HG03095 (cell line): ENCODE measurements around the gene CNGA2.

Experiments
- ATAC-seq: cut with Tn5 transposase; IDR thresholded peaks from one replicate; pipeline ENCODE4 v1.9.1; 2021; ENCODE audit warnings: moderate library complexity; ENCODE audit not compliant: unreplicated experiment

The CNGA2 gene

DNA sequence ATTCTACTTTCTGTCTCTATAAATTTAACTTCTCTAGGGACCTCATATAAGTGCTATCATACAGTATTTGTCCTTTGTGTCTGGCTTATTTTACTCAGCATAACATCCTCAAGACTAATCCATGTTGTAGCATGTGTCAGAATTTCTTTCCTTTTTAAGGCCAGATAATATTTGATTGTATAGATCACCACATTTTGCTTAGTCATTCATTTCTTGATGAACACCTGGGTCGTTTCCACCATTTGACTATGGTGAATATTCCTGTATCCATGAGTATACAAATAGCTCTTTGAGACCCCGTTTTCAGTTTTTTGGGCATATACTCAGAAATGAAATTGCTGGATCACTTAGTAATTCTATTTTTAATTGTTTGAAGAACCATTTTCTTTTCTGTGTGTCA is 12.0 kb downstream of the CNGA2 start:
- ATAC-seq, result no peak

DNA sequence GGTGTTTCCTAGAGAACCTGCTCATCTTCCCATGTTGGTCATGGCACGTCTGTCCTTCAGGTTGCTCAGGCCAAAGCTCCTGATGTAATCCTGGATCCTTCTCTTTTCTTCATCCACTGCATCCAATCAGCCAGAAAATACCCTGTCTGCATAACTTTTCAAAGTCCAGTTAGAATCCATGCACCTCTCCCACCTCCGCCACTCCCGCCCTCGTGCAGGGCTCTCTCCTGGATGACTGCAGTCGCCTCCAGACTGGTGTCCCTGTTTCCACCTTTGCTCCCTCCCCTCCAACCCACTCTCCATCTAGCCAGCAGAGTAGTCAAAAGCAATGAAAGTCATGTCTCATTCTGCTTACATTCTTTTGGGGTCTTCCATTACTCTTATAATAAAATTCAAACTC is 16.0 kb downstream of the CNGA2 start:
- ATAC-seq, result no peak

DNA sequence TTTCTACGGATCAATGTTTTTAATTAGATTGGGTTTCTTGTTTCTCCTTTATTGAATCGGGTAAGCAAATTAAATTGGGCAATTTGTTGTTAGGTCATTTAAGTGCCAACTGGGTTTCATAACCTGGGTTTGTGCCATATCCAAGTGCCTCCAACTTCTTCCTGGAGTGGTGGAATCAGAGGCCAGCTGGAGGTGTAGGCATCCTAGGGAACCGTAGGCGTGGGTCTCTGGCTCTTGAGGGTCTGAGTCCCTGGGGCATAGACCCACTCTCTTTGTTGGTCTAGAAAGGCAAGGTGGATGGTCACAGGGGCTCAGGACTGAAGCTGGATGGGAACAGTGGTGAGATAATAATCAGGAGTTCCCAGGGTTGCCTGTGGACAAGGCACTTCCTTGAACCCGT is 18.3 kb downstream of the CNGA2 start:
- ATAC-seq, result no peak

DNA sequence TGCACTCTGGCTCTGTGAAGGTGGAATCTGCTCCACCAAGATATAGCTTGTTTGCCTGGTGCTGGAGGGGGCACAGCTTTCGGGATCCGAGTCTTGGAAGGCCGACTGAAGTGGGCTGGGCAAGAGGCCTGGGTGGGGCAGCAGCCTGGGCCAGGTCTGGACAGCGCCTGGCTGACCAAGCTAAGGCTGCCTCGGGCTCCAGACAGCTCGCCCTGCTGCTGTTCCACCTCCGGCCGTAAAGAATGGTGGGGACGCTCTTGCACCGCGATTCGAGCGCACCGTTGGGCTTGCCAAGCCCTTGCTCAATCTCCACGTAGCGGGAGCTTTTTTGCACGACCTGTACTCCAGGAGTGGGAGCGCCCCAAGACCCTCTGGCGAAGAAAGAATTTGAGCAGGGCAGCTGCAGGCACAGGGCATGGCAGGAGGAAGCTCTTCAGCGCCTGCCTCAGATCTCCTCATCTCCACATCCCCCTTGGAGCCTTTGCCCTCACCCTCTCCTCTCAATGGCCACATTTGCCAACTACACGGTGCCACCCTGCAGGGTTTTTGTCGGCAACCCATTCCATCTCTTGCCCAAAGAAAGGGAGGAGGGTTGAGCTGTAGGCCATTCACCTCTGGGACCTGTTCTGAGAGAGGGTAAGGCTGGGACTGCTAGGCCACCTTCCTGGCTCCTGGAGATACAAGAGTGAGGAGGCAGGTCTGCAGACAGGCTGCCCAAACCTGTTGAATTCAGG is 18.9 kb downstream of the CNGA2 start:
- ATAC-seq, result no peak

DNA sequence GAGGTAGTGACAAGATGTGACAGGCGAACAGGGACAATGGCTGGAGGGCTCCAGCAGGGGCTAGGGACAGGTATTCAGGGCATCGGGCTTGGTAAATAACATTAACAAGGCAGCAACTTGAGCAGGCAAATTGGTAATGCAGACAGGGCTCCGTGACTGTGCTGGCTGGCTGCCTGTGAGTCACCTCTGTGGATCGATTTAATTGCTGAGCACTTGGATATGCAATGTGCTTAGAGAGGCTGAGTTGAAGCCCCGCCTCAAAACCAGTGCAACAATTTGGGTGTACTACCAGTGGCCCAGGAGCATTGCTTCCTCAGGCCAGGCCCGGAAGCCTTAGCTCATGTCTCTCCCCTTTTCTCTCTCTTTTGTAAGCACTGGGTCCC is 19.5 kb downstream of the CNGA2 start:
- ATAC-seq, result no peak

DNA sequence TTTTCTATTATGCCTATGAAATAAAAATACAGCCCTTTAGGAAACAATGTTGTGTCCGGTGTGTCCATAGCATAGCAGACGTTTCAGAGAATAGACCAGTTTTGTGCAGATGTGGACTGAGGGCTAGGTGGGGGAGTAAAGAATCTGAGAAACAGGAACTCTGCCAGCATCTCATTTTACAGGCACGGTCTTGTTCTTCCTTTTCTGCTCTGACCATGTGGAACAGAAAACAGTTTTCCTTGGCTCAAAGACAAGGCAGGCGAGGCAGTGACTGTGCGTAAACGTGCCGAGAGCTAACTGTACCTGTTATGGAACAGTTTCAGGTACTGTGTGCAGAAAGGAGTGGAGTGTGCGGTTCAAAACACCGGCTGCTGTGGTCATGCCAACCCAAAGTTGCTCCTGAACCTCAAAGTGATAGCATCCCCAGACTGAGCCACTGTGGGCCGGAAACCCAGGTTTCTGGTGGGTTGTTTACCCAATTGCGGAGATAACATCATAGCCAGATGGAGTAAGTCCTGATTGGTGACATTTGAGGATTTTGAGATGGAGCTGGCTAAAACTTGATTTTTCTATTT is 20.2 kb downstream of the CNGA2 start:
- ATAC-seq, result no peak

DNA sequence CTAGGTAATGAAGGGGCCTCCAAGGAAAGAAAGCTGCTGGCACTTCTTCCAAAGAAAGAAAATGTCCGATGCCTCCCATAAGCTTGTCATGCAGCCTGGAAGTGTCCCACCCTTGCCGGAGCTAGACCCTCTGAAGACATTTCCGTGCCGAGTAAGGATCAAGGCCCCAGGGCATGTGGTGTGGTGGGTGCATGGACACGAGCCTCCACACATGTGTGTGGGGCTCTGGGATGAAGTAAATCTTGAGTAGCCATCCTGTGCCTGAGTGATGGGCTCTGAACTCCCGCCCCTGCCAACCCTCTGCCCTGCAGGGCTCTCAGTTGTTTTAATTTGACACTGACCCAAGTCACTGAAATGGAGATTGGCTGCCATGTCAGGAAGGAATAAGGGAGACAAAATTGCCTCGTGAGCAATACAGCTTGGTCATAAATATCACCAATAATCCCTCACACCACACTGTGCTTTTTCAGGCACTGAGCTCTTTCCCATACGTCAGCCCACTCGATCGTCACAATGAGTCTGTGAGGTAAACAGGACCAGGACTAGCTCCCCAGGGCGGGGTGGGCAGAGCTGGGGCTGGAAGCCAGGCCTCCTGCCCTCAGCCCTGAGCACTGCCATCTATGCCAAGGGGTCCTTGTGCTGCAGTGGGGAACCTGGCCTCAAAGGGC is 24.6 kb downstream of the CNGA2 start:
- ATAC-seq, result no peak

DNA sequence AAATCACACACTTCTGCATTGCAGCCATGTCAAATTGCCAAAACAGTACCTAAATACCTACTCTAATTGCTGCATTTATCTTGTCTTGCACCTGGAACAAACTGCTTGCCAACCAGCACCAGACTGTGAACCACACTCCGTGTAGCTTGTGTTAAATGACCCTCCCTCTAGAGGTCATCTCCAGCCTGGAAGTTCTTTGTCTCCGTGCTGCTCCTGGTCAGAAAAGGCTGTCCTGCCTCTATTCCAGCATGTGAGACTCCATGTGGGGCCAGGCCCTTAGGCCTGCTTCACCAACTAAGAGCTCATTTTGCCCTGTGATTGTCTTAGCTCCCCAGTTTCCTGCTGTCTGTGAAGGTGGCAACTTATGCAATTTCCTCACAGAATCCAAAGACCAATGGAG is 28.3 kb downstream of the CNGA2 start:
- ATAC-seq, result no peak

DNA sequence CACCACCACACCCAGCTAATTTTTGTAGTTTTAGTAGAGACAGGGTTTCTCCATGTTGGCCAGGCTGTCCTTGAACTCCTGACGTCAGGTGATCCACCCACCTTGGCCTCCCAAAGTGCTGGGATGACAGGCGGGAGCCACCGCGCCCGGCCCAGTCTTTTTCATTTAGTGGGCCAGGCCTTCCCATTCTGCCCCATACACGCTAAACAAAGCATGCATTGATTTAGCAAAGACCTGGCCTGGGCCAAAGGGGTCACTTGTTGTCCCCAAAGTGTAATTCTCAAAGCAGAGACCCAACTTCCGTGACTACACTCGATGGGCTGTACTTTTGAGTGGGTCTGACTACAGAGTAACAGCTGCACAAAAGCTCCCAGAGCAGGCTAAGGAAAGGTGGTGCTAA is 29.2 kb downstream of the CNGA2 start:
- ATAC-seq, result no peak

DNA sequence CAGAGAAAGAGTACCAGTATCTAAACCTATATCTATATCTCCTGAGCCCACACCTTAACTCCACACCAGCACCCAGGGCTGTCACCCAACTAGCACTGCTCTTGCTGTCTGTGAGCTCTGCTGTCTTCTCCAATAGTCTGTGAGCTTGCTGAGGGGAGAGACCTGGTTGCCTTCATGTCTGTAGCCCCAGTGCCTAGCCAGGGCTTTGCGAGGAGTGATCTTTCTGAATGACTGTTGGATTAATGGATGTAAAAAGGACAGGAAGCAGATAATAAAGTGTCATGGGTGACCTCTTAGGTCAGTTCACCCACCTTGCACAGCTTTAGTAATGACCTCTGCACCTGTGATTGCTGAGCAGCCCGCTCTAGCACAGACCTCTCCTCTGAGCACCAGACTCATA is 30.5 kb downstream of the CNGA2 start:
- no peak for ATAC-seq

DNA sequence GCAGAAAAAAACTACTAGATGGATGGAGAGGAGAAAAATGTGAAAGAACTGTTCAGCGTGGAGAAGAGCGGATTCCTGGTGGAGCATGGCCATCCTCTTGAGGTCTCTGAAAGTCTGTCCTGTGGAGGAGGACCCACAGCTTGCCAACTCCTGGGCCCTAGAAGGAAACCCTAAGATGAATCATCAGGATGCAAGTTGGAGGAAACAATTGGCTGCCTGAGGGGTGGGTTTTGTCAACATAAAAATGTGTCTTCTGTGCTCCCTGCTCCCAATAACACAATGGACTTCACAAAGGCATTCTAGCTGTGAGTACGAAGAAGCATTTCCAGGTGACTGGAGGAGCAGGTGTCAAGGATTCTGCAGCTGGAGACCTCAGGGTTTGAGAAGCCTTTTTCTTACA is 37.2 kb downstream of the CNGA2 start:
- ATAC-seq, result no peak

DNA sequence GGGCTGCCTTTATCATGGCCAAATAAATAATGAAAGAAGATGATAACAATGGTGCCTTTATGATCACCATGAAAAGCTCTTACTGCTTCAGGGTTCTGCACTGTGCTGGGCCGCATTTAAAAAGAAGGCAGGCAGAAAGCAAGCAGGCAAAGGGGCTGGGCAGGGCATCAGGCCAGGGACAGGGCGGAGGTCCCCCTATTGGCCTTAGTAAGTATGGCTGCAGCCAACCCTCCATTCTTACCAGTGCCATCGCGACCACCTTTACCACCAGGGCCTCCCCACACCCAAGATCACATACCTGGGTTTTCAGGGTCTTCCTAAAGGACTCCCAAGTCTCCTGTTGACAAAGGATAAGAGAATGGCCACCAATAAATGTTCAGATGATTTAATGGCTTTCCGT is 38.9 kb downstream of the CNGA2 start:
- ATAC-seq, result no peak

DNA sequence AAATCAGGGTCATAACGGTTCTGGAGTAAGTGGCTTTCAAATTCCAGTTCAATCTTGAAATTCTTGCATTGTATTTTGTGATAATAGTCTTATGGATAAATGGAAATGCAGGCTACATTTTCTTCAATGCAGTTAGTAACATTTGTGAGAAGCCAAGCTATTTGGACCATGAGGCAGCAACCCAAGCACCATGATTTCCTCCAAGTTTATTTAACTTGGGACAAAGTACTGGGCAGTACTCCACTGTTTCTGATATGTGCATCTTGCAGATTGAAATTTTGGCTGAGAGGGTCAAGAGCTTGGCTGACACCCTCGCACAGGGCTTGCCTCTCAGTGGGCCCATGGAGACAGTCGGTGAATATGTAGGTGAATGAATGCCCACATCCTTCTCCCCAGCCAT is 39.9 kb downstream of the CNGA2 start:
- ATAC-seq, result no peak

DNA sequence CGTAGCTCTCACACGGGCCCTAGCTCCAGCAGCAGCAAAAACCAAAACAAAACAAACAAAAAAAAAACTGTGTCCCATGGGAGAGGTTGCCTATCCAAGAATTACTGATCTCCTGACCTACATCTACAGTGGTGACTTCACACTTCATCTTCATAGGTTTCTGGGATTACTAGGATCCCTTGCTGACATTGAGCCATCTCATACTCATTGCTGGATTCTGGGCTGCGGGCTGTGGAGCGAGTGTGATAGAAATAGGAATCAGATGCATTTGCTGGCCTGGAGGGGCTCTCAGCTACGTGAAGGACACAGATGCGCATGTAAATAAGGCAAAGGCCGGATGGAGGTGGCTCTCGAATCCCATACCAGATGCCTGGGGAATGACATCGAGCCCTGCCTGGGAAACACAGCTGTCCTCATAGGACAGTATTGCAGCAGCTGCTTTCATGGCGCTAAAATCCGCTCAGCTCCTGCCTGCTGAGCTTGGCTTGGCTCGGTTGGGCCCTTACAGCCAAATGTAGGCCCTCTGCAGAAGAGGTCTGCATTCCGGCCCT is 41.7 kb downstream of the CNGA2 start:
- ATAC-seq, result no peak

DNA sequence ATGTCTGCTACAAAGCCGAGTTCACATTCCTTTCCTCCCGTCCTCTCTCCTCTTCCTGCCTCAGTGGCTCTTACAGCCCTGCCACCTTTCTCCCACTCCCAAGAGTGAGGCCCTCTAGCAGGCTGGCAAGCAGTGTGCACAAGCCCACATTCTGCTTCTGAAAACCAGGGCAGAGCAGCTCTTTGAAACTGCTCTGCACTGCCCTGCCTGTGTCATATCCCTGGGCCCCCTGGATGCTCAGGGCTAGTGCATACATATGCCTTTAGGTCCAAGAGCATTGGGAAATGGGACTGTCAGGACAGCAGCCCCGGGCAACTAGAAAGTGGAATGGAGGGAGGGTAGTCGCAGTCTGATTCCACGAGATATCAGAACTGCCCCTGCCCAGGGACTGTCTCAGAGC is 42.4 kb downstream of the CNGA2 start:
- ATAC-seq, result no peak

DNA sequence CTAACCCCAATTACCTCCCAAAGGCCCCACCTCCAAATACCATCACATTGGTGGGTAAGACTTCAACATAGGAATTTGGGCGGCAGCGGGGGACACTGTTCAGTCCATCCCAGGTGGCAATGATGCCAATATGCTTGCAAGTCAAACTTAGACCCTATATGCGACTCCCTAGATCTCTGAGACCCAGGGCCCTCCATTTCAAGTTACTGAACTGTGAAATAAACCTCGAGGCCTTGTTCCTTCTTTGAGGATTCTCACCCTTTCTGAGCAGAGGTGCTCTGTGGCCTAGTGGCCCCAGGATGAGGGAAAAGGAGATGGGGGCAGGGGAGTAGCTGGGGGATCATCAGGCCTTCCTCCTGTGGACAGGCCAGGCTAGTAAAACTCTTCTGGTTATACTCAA is 44.7 kb downstream of the CNGA2 start:
- ATAC-seq, result no peak

DNA sequence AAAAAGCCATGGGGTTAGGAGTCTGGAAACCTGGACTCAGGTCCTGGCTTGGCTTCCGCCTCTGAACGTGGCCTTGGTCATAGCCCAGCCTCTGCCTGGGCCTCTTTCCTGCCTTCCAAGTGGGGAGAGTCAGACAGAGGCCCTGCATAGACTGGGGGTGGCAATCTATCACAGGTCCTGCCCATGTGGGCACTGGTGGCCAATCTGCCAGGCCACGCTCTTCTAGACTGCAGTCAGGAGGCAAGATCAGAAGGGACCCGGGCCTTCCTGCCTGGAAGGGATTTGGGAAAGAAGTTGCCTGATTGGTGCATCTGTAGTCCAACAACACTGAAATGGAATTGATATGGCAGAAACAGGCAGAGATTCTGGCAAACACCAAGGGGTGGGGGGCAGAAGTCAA is 46.1 kb downstream of the CNGA2 start:
- ATAC-seq, result no peak

DNA sequence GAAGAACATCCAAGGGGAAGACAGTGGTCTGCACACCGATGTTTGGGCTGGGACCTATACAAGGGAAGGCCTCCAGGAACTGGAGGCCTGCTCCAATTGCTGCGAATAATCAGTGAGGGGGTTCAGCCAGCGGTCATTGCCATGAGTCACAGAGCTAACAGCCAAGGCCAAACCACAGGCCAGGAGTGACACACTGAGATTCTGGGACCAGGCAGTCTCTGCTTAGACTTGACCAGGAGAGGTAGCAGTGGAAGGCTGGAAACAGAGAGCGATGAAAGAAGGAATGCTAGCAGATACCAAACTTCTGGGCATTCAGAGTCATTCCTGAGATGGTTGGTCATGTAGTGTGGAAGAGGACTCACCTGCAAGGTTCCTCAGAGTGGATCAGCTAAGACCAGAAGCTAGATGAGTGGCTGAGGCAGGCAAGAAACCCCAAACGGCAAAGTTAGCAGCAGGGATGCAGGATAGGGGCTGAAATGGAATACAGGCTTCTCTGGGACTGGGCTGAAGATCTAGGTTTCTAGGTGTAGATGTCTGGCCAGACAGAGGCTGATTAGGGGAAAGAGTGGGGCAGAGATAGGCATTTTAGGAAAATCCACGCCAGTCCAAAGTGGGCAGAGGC is 54.7 kb downstream of the CNGA2 start:
- ATAC-seq, result no peak

DNA sequence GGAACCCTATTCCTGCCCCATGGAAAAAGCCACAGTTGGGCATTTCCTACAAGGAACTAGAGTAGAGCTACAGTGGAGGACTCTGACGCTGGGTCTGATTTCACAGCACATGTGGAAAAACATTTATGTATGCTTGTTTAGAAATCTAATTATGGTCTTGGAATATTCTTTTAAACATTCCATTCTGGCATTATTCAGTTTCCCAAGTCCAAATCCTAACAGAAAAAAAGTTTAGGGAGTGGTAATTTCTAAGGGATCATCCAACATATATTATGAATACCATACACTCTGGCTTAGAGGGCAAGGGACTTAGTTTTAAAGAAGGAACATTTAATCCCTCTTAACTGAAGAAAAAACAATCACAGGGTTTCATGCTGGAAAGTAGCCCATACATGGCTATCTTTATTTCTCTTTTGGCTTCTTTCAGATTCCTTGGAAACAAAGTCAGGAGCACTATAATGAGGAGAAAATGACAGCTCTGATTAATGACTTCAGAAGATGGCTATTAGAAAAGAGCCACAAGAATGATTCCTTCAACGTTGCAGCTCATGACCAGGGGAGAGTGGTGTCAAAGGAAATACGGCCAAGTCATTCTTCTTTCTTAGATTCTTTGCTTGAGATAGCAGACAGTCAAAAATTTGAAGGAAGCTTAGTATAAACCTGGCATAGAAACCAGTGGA is 56.1 kb downstream of the CNGA2 start:
- ATAC-seq, result no peak

DNA sequence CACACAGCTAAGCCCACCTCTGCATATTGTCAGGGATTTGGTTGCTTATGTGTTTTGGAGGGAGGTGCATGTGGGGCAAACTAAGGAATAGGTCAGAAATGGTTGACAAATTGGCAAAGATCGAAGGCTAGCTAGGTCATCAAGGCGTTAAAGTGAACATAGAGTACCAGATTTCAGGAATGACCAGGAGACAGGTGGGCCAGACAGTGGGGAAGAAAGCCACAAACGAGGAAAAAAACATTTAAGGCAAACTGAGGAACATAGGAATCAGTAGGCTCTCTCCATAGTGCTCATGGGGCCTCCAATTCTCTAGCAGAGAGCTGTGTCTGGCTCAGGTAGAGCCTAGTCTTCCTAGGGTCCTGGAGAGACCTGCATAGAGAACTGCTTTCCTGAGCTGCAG is 57.4 kb downstream of the CNGA2 start:
- ATAC-seq, result no peak

DNA sequence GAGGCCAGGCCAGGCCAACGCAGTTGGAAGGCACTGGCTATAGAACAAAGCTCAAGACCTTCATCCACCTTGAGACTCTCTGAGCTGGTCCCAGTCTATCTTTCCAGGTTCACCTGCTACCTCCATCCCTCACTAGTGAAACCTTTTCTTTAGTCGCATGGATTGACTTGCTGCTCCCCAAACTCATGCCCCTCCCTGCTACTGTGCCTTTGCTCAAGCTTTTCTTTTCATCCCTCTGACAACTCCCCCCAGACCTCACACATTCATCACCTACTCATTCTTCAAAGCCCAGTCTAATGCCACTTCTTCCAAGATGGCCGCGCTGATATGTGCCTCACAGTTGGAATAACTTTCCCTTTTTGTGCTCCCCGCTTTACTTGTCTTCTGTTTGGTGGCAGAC is 58.0 kb downstream of the CNGA2 start:
- no peak for ATAC-seq
